CMK (cell line): ENCODE results near the gene UBAP1L.

Experiments used
- DNase-seq: peaks from one replicate; pipeline ENCODE4 v3.0.0-alpha.2; 2010; ENCODE audit warnings: low read depth

The UBAP1L gene

GRCh38 chr15:65042776-65043327, 72.1 kb downstream of the UBAP1L start:
- DNase-seq, result no peak
